Ishikawa (cell line): ENCODE results near the gene PTK6.

Source experiments
- EGR1 ChIP-seq: IDR thresholded peaks from 2 replicates; pipeline ENCODE4 v1.6.1; 2012
- EP300 ChIP-seq: IDR thresholded peaks from 2 replicates; pipeline ENCODE4 v1.6.1; 2012; ENCODE audit warnings: borderline replicate concordance
- RAD21 ChIP-seq: IDR thresholded peaks from 2 replicates; pipeline ENCODE4 v1.6.1; 2012; ENCODE audit warnings: low read depth
- TAF1 ChIP-seq: IDR thresholded peaks from 2 replicates; pipeline ENCODE4 v1.6.1; 2012; ENCODE audit warnings: low read depth, mild to moderate bottlenecking
- TCF12 ChIP-seq: IDR thresholded peaks from 2 replicates; pipeline ENCODE4 v1.6.1; 2012; ENCODE audit warnings: low read depth
- TEAD4 ChIP-seq: IDR thresholded peaks from 2 replicates; pipeline ENCODE4 v1.6.1; 2012
- ZBTB7A ChIP-seq: IDR thresholded peaks from 2 replicates; pipeline ENCODE4 v1.6.1; 2012; ENCODE audit warnings: low read depth
- TF ChIP-seq, protein P1 (sequence below): IDR thresholded peaks from 2 replicates; pipeline ENCODE4 v1.6.1; 2012
- TF ChIP-seq, protein P2 (sequence below): IDR thresholded peaks from 2 replicates; pipeline ENCODE4 v1.6.1; 2012; ENCODE audit warnings: low read depth, mild to moderate bottlenecking

DNA sequence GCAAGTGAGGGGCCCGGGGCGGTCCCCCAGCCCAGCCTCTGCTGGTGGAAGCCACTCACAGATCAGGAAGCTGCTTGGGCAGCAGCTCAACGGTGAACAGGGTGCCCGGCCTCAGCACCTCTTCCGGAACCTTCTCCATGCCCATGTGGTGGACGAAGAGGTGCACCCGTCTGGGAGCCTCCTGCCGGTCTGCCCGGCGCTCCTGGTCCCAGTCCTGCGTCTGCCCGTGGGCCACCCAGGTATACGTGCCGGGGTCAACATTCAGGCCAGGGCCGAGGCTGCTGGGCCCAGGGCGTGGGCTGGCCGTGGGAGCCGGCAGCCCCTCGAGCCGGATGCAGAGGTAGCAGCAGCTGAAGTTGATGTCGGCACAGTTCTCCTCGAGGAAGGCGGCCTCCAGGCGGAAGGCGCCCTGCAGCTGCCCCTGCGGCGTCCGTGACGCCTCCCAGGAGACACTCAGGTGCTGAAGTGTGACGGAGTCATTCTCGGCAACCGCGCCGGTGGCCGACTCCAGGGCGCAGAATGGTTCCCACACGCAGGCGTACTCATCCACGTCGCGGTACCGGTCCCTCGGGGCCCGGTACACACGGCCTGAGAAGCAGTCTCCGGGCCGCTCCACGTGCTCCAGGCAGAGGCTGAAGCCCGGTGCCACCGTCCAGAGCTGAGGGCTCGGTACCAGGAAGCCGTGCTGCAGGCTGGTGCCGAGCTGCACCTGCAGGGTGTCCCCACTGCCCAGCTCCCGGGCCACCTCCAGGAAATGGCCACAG is 25.5 kb upstream of the PTK6 start:
- TF ChIP-seq RAD21 (no peak), TAF1 (no peak), TEAD4 (no peak), EGR1 (no peak), ZBTB7A (no peak), EP300 (no peak), TCF12 (no peak)
- TF ChIP-seq, protein P1, sequence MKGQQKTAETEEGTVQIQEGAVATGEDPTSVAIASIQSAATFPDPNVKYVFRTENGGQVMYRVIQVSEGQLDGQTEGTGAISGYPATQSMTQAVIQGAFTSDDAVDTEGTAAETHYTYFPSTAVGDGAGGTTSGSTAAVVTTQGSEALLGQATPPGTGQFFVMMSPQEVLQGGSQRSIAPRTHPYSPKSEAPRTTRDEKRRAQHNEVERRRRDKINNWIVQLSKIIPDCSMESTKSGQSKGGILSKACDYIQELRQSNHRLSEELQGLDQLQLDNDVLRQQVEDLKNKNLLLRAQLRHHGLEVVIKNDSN = no peak
- TF ChIP-seq, protein P2, sequence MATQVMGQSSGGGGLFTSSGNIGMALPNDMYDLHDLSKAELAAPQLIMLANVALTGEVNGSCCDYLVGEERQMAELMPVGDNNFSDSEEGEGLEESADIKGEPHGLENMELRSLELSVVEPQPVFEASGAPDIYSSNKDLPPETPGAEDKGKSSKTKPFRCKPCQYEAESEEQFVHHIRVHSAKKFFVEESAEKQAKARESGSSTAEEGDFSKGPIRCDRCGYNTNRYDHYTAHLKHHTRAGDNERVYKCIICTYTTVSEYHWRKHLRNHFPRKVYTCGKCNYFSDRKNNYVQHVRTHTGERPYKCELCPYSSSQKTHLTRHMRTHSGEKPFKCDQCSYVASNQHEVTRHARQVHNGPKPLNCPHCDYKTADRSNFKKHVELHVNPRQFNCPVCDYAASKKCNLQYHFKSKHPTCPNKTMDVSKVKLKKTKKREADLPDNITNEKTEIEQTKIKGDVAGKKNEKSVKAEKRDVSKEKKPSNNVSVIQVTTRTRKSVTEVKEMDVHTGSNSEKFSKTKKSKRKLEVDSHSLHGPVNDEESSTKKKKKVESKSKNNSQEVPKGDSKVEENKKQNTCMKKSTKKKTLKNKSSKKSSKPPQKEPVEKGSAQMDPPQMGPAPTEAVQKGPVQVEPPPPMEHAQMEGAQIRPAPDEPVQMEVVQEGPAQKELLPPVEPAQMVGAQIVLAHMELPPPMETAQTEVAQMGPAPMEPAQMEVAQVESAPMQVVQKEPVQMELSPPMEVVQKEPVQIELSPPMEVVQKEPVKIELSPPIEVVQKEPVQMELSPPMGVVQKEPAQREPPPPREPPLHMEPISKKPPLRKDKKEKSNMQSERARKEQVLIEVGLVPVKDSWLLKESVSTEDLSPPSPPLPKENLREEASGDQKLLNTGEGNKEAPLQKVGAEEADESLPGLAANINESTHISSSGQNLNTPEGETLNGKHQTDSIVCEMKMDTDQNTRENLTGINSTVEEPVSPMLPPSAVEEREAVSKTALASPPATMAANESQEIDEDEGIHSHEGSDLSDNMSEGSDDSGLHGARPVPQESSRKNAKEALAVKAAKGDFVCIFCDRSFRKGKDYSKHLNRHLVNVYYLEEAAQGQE = no peak
